HG02610 (cell line): ENCODE results near the gene GULP1.

Experiments
- ATAC-seq: cut with Tn5 transposase; IDR thresholded peaks from one replicate; pipeline ENCODE4 v1.9.1; 2021; ENCODE audit warnings: mild to moderate bottlenecking, moderate library complexity; ENCODE audit not compliant: unreplicated experiment

The GULP1 gene

DNA sequence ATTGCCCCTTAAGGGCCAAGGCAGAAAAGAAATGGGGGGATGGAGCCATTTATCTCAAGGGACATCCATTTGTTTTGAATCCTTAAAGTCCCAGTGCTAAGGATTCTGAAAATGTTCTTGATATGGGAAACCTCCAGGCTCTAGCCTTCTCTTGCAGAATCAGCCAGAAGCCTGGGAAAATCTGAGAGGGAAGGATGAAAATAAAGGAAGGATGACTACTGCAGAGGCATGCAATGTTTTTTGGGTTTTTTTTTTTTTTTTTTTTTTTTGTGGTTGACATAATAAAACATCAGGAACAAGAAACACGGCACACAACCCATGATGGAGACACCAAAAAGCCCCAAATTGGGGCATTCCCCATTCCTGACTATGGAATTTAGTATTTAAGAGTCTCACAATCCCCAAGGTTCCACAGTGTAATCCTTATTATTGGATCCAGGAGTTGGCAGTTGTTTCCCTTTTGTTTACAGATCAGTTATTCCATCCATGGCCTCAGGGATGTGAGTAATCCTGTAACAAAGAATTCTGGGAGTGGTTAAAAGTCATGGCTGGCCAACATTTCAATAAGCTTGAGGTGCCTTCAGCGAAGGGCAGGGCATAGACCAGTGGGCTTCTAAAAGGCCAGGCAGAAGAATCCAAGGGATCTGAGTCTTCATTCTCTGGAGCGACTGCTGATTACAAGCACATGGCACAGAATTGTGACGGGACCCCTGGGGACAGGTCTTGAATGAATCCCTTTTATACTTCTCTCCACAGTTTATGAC, 337.5 kb downstream of the GULP1 start:
- no peak for ATAC-seq

DNA sequence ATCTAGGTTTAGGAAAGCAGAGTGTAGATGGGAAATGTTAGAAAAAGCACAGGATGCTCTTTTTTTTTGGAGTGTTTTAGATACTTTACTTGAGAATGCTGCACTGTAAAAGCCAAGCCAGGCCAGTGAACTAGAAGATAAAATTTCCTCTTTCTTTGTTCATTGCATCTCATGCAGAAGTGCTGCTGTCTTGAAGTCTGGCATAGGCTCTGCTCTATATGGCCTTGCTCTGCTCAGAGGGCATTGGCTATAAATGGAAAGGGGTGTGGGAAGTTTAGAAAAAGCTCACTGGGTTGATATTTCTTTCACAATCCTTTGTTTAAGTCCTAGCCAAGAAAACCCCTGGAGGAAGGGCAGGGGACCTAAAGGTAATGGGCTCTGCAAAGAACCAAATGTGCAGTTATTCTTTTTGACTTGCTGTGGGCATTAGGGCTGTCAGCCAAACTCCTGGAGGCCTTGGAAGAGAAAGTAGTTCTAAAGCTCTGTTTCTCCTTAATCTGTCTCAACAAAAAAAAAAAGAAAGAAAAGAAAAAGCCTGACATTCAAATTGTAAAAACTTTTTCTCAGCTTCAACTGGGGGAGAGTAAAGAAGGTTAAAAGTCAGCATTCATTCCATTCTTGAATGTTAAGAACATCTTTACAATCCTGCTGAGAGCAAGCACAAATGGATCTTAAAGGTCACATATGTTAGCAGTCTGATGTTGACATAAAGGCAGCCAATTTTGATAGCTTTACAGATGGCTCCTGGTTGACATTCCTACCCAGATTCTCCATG, 338.3 kb downstream of the GULP1 start:
- ATAC-seq: no peak

DNA sequence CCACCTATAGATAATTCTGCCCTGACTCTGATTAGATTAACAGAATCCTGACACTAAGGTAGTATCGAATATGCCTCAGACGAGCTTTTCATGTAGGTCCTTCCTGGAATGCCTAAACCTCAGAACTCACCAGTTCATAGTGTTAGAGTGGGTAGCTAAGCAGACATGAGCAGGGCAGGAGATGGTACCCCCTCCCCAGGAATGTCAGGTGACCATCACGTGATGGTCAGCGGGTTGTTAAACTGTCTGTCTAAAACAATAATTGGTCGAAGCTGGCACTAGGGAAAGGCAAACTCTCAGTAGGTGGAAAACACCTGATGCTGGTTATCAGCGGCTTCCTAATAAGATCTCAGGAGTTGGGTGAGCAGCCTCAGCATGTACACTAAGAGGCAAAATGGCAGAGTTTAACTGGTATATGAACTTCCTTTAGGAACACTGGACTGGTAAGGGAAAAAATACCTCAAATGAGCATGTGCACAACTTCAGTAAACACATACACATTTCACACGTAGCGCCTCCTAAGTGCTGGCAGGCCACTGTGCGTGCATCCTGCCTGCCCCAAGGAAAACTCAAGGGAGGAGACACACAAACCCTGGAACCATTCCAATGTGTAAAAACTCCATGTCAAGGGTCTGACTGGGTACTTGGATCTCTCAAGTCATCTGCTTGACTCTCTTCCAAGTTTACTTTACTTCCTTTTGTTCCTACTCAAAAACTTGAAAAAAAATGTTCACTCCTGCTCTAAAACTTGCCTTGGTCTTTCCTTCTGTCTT, 339.5 kb downstream of the GULP1 start:
- ATAC-seq: no peak

DNA sequence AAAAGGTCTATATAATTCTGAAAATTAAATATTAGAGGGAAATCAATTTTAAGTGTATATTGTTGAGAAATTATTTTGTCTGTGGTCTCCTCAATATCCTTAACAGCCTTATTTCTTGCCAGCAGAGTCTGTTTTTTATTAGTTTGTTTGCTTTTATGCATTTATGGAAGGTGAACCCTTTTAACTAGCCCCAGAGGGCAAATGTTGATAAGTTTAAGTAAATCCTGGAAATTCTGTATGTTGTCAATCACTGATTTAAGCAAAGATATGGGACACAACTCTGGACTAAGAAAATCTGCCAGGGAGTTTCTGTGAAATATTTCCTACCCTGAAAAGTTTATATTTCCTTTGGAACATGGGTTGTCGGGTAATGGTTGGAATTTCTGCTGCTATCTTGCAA, 343.0 kb downstream of the GULP1 start:
- no peak for ATAC-seq
